HFF-Myc (cell line): ENCODE data around the gene APEX1.

Experiments used
- DNase-seq: peaks from one replicate; pipeline ENCODE4 v3.0.0-alpha.2; 2011; ENCODE audit warnings: low read depth; ENCODE audit errors: extremely low read depth
- H3K4me3 ChIP-seq: replicated peaks from 2 replicates; pipeline ENCODE4 v1.5.1; 2011; ENCODE audit warnings: low read depth, mild to moderate bottlenecking, control low read depth, low read length
- TF ChIP-seq, protein P1 (sequence below): IDR thresholded peaks from 2 replicates; pipeline ENCODE4 v1.5.1; 2012; ENCODE audit warnings: mild to moderate bottlenecking, low read depth, low read length, control low read depth; ENCODE audit errors: missing control alignments

APEX1 gene

DNA sequence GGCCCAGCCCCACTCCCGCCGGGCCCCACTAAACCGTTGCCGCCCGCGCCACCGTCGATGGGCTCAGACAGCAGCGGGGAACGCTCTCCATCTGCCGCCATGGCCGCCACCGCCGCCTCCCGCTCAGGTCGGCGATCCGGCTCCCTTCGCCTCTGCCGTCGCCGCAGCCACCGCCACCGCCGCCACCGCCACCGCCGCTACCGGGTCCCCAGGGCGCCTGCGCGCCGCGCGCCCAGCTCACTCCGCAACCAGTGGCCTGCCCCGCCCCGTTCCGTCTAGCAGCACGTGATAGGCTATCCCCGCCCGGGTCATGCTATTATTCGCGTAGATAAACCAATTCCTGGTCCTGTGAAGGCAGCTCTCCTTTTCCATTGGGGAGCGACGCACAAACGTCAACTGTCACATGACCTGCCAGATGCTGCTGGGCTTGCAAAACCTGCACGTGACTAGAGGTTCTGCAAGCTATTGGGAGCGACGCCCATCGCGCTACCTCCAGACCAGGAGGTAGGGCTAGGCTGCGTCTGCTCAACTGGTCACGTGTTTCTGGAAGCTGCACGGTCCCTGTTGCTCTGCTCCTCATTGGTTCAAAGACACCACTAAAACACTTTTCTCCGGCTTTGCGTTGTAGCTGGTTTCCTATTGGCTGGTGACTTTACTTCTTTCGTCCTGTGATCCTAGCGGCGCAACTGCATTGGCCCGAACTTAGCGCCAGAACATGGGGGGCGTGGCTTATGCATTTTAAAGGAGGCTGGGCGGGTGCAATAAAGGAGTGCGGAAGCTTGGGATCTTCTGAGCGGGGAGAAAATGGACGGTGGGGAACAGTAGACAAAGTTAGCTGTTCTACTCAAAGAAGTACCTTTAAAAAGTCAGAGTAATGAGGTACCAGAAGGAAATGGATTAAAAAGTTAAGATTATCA is 6.5 kb downstream of the APEX1 start, which contains the start of gene PIP4P1:
Gene PIP4P1, minus strand, starts transcription at position 210 of the 917 bp plus-strand sequence. Its CDS starts 109 bp downstream, at position 101.
- DNase-seq, result peak; percentile 100
- TF ChIP-seq, protein P1, sequence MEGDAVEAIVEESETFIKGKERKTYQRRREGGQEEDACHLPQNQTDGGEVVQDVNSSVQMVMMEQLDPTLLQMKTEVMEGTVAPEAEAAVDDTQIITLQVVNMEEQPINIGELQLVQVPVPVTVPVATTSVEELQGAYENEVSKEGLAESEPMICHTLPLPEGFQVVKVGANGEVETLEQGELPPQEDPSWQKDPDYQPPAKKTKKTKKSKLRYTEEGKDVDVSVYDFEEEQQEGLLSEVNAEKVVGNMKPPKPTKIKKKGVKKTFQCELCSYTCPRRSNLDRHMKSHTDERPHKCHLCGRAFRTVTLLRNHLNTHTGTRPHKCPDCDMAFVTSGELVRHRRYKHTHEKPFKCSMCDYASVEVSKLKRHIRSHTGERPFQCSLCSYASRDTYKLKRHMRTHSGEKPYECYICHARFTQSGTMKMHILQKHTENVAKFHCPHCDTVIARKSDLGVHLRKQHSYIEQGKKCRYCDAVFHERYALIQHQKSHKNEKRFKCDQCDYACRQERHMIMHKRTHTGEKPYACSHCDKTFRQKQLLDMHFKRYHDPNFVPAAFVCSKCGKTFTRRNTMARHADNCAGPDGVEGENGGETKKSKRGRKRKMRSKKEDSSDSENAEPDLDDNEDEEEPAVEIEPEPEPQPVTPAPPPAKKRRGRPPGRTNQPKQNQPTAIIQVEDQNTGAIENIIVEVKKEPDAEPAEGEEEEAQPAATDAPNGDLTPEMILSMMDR, result no peak
- peak within 1 kb of the TSS; percentile 83 for H3K4me3 ChIP-seq

DNA sequence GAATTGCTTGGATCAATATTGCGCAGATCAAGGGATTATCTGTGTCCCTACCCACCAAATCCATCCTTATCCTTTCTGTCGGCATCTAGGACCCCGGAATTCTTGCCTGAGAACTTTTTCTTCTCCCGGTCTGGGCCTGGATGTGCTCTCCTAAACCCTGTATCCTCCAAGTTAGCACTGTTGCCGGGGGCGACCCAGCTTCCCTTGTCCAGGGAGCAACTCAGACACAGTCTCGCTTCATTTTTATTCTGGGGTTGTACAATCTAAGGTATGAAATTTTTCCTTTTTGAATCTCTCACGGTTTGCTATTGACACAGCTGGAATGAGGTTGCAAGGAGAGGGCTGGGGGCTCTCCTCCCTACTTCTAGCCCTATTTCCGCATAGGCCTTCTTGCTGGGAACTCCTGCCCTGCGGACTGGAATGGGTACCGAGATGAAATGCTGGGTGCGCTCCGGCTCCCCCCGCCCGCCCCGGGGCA is 13.8 kb downstream of the APEX1 start:
- DNase-seq, result no peak
- peak overlapping the region; percentile 84 for H3K4me3 ChIP-seq
- TF ChIP-seq, protein P1, result no peak

DNA sequence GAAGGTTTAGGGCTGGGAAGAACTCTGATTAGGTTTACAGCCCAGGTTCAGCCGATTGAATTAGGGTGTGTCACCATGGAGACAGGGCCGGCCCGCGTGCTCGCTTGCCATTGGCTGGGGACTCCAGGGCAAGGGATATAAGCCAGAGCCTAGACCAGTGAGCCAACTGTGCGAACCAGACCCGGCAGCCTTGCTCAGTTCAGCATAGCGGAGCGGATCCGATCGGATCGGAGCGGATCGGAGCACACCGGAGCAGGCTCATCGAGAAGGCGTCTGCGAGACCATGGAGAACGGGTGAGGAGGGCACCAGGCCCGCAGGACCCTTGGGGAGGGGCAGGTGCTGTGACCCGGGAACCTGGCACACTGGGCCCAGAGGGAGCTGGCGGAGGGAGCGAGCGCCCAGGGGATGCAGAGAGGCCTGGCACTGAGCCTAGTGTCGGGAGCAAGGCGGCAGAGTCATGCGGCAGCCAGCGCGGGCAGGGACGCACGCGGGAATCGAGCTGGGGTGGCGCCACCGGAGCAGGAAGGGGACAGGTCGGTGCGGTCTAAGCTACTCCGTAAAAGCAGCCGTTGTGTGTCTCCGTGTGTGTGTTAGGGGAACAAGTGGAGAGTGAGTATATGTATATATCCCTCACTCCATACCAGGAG is 14.3 kb downstream of the APEX1 start, which contains the start of gene PNP:
Gene PNP, plus strand, starts transcription at position 165 of the 648 bp plus-strand sequence. Its CDS starts 119 bp downstream, at position 284.
- TF ChIP-seq, protein P1, result no peak
- DNase-seq, result peak; percentile 84
- peak within 1 kb of the TSS; percentile 84 for H3K4me3 ChIP-seq

DNA sequence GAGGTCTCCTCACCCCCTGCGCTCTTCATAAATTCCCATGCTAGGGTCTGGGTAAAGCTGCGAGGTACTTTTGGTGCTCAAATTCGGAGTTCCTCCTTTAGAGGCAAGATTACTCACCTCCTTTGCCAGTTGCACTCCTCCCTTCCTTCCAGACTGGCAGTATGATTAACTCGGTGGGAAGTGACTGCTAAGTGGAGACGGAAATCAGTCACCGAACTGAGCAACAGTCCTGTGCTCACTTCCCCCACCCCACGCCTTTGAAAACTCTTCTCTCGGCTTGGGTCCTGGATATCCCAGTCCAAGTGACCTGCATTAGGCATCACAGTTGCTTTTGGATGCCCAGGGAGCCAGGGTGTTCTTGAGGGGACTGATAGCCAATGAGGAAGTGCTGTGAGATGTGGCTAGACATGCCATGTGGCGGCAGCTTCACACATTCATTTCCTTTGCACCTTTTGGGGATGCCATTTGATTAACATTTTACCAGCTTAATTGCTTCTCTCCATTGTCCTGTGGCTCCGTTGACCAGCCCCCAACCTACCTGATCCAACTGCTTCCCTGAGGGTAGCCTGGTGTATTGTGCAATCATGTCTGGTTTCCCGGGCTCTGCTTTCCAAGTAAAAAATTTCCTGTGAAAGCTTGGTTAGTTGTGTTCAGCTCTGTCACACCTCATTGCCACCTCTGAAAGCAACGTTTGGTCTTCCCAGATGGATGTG is 15.0 kb downstream of the APEX1 start:
- peak overlapping the region; percentile 84 for H3K4me3 ChIP-seq
- DNase-seq, result peak; percentile 31
- TF ChIP-seq, protein P1, result no peak

DNA sequence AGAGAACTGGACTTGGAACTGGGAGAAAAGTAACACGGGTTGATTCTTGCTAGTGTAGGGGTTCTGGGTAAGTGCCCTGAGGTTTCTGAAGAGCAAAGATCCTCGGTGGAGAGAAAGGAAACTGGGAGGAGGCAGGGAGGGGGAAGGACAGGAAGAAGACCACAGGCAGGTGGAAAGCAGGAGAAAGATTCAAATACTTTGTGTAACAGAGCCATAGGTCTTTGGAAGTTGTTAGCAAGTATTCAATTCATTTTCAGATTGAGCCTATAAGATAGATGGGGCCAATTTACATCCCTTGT is 15.5 kb downstream of the APEX1 start:
- TF ChIP-seq, protein P1, result no peak
- H3K4me3 ChIP-seq, result peak overlapping the region; percentile 84
- DNase-seq, result no peak

DNA sequence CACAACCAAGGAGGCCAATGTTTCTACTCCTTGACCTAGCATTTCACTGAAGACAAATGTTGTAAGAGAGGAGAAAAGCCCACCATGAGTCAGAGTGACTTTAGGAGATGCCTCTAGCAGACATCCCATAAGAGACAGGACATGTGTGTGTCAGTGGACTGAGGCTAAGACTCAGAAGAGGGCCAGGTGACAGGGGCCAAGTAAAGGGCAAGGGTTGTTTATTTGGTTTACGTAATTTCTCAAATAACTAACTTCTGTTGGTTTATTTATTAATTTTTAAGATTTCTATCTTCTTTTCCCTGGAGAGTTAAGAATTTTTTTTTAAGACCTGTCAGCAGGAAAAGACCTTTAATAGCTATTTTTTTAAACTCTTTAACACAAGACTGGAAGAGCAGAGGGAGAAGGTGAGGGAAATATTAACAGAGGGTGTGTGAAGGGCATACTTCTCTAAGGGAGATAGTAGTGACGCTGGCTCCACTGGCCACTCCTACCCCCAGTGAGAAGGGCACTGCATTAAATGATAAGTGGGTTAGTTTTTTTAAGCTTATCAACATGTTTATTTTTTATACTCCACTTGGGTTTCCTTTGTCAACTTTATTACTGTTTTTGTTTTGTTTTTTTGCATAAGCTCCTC is 17.6 kb downstream of the APEX1 start:
- DNase-seq, result no peak
- no peak overlapping the region for H3K4me3 ChIP-seq
- TF ChIP-seq, protein P1, result no peak
